Endodermal cell (in vitro differentiated cells): Measurements from ENCODE around the gene GABRG3. TPM values are rescaled to one million over a fixed set of nuclear protein-coding genes. Genes with fewer than 3 reads are reported as not detected.
A peak's percentile ranks its signal among the peaks of the same experiment; 100 is the strongest.

Experiments used
- DNase-seq: peaks from one replicate; pipeline ENCODE4 v3.0.0-alpha.2; 2017
- H3K27ac ChIP-seq: 2 replicates; pipeline ENCODE4 v1.5.1; 2013; ENCODE audit warnings: mild to moderate bottlenecking, low read depth, low read length, moderate library complexity
- H3K27me3 ChIP-seq: 2 replicates; pipeline ENCODE4 v1.6.1; 2013; ENCODE audit warnings: mild to moderate bottlenecking, low read length, moderate library complexity; ENCODE audit not compliant: insufficient read depth, control insufficient read depth, poor library complexity, severe bottlenecking
- H3K36me3 ChIP-seq: 2 replicates; pipeline ENCODE4 v1.7.0; 2013; ENCODE audit warnings: mild to moderate bottlenecking, low read length, moderate library complexity; ENCODE audit not compliant: control insufficient read depth, insufficient read depth
- H3K4me1 ChIP-seq: one replicate; pipeline ENCODE4 v1.7.0; 2013; ENCODE audit warnings: low read length; ENCODE audit not compliant: control insufficient read depth, insufficient read depth
- H3K4me3 ChIP-seq: 2 replicates; pipeline ENCODE4 v1.5.1; 2013; ENCODE audit warnings: mild to moderate bottlenecking, low read length, moderate library complexity
- H3K9ac ChIP-seq: 2 replicates; pipeline ENCODE4 v1.6.1; 2013; ENCODE audit warnings: mild to moderate bottlenecking, low read length, moderate library complexity; ENCODE audit not compliant: poor library complexity, severe bottlenecking; ENCODE audit errors: extremely low read depth
- H3K9me3 ChIP-seq: 2 replicates; pipeline ENCODE4 v1.6.1; 2013; ENCODE audit warnings: mild to moderate bottlenecking, low read length, moderate library complexity; ENCODE audit not compliant: control insufficient read depth
- H3K27ac Mint-ChIP-seq: 2 replicates; pipeline ENCODE4 v1.8.0; 2020; ENCODE audit warnings: mixed read lengths
- H3K27me3 Mint-ChIP-seq: 2 replicates; pipeline ENCODE4 v1.8.0; 2021; ENCODE audit warnings: mild to moderate bottlenecking, mixed read lengths; ENCODE audit not compliant: insufficient read depth
- H3K36me3 Mint-ChIP-seq: 2 replicates; pipeline ENCODE4 v1.8.0; 2020; ENCODE audit warnings: low read depth, mixed read lengths
- H3K4me1 Mint-ChIP-seq: 2 replicates; pipeline ENCODE4 v1.8.0; 2020; ENCODE audit warnings: mixed read lengths
- H3K4me3 Mint-ChIP-seq: 2 replicates; pipeline ENCODE4 v1.8.0; 2020; ENCODE audit warnings: mild to moderate bottlenecking, moderate library complexity, mixed read lengths
- H3K9me3 Mint-ChIP-seq: 2 replicates; pipeline ENCODE4 v1.8.0; 2020; ENCODE audit warnings: mild to moderate bottlenecking, mixed read lengths
- CTCF ChIP-seq: fragments of 200-600 bp; sonication (generic); conservative IDR thresholded peaks from 2 replicates; pipeline ENCODE4 v1.5.0; 2021; ENCODE audit warnings: antibody characterized with exemption, mild to moderate bottlenecking
- WGBS, 2 experiments: methylation state at CpG; one replicate each; pipeline versions ENCODE4 v1.1.5 to v1.1.7; 2013; ENCODE audit warnings: missing lambda C conversion rate in 2 of 2, mixed read lengths in 1 of 2; ENCODE audit not compliant: insufficient coverage in 1 of 2, insufficient read length in 1 of 2; 5-methylcytosine and 5-hydroxymethylcytosine counted together
- total RNA-seq, 2 donors: library from RNA; stranded (reverse); fragmentation: NEBNext Ultra II Directional in 1 of 2; extraction: Animal tissue kit (Norgen Biotek cat#: 25700) in 1 of 2; gene quantifications; 2 replicates in 1 of 2; 3 replicates in 1 of 2; pipeline ENCODE4 v1.2.1, GENCODE V29; 2021

GABRG3 gene
- total RNA-seq, 2 donors from 2014 or later = 0.48 to 0.84 TPM

DNA sequence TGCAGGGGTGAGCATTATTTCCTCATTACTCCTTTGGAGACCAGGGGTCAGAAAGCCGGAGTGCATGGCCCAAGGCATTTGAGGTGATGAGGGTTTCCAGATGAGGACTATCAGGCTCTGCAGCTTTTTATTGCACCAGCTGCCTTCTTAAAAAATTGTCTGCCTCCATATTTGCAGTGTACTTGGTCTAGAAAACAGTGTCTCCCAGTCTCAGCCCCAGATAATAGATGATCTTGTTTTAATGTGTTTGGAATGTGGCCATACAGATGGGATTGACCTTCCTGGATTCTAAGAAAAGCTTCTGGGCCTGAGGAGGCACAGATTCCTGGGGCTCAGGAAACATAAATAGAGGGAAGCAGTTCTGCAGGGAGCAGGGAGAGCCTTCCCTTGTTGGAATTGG lies 123.3 kb downstream of the GABRG3 start:
- Histone ChIP-seq H3K9ac (no peak overlapping the region), H3K9me3 (no peaks in the 10 kb centered on the region), H3K4me1 (no peaks in the 10 kb centered on the region), H3K27ac (peak overlapping the region; percentile 55), H3K4me3 (no peak overlapping the region), H3K36me3 (no peaks in the 10 kb centered on the region), H3K27me3 (no peaks in the 10 kb centered on the region)
- Mint-ChIP-seq H3K4me1 (no peaks in the 10 kb centered on the region), H3K27ac (no peak overlapping the region), H3K27me3 (no peaks in the 10 kb centered on the region), H3K4me3 (no peak overlapping the region), H3K36me3 (no peaks in the 10 kb centered on the region), H3K9me3 (peaks cover 4% of the 10 kb centered on the region)
- DNase-seq = no peak
- TF ChIP-seq CTCF = no peak
- 93% methylated on average over 1 of the region's 1 CpG; no CpG with 5 or more reads in 1 of the 2 experiments for WGBS, 2 experiments

DNA sequence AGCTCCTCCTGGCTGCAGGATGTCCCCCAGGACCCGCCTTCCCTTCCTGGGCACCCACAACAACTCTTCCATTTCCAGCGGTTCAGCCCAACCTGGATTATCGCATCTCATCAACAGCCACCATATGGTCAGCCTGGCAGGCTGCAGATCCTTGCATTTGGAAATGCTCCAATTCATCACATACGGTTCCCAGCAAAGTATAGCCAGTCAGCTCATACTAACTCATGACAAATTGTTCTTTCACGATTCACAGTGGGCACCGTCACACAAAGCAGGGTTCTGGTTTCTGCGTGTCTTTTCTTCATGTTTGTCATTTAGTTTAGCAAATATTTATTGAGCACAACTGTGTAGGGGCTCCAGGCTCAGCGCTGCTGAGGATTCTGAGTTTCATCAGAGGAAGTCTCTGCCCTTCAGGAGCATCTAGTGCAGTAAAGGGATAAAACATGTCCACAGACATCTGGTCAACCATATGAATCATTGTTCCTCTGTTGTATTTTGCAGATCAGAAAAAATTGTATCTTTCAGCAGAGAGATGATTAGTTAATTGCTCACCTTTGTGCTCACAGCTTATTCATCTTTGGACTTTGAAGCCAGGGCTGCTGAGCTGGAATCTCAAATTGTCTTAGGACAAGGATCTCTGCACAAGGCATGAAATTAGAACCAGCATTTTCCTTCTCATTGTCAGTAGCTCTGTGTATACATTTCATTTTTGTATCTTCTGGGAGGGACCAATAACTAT lies 125.1 kb downstream of the GABRG3 start:
- no peaks in the 10 kb centered on the region for H3K4me1 Mint-ChIP-seq
- TF ChIP-seq CTCF = no peak
- Histone ChIP-seq H3K9ac (no peak overlapping the region), H3K9me3 (no peaks in the 10 kb centered on the region), H3K4me1 (no peaks in the 10 kb centered on the region), H3K4me3 (no peak overlapping the region), H3K27ac (no peak overlapping the region), H3K36me3 (no peaks in the 10 kb centered on the region), H3K27me3 (no peaks in the 10 kb centered on the region)
- H3K27me3 Mint-ChIP-seq = no peaks in the 10 kb centered on the region
- no peak overlapping the region for H3K27ac Mint-ChIP-seq
- H3K36me3 Mint-ChIP-seq = no peaks in the 10 kb centered on the region
- WGBS, 2 experiments = 93 to 95% methylated on average over 6 to 8 of the region's 8 CpGs
- DNase-seq = no peak
- H3K9me3 Mint-ChIP-seq = no peaks in the 10 kb centered on the region
- no peak overlapping the region for H3K4me3 Mint-ChIP-seq

DNA sequence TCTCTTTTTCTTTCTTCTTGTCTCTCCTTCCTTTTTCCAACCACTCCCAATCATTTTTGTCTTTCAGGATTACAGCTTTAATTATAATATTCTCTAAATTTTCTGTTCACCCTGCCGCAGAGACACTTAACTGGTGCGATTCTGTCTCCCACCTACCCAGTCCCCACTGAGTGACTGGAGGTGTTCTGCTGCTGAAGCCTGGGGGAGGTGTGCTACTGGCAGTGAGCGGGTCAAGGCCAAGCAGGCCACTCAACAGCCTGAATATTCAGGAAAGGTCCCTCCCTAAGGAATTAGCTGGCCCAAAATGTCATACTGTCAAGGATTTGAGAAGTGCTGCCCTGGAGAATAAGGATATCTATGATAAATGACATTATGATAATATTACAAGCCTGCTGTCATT lies 126.5 kb downstream of the GABRG3 start:
- no peaks in the 10 kb centered on the region for H3K36me3 Mint-ChIP-seq
- no peaks in the 10 kb centered on the region for H3K9me3 Mint-ChIP-seq

More for the DNA sequence above, 126.5 kb downstream of the GABRG3 start:
- Histone ChIP-seq H3K4me3 (no peak overlapping the region), H3K27ac (no peak overlapping the region), H3K4me1 (no peaks in the 10 kb centered on the region), H3K36me3 (no peaks in the 10 kb centered on the region), H3K9ac (no peak overlapping the region), H3K9me3 (no peaks in the 10 kb centered on the region), H3K27me3 (no peaks in the 10 kb centered on the region)
- Mint-ChIP-seq H3K4me3 (no peak overlapping the region), H3K27ac (no peak overlapping the region), H3K4me1 (no peaks in the 10 kb centered on the region), H3K27me3 (no peaks in the 10 kb centered on the region)
- no peak for TF ChIP-seq CTCF
- DNase-seq = no peak
- WGBS, 2 experiments = 80 to 85% methylated on average over 1 to 3 of the region's 3 CpGs
